Activated naive CD8-positive, alpha-beta T cell treated with anti-CD3 and anti-CD28 coated beads, Interleukin-2, amount 50 U/mL, for 24 hours (primary cell): ENCODE results near the gene ARL5A.
A peak's percentile ranks its signal among the peaks of the same experiment; 100 is the strongest.

Source experiments
- ATAC-seq: fragments of 150-1000 bp; cut with Tn5 transposase; one replicate; pipeline ENCODE4 v1.10.0; 2021
- DNase-seq: peaks from one replicate; pipeline ENCODE4 v3.0.0; 2021
- H3K27ac Mint-ChIP-seq: one replicate; pipeline ENCODE4 v1.8.0; 2021; ENCODE audit warnings: mild to moderate bottlenecking, mixed read lengths
- H3K27me3 Mint-ChIP-seq: one replicate; pipeline ENCODE4 v1.8.0; 2021; ENCODE audit warnings: mixed read lengths
- H3K36me3 Mint-ChIP-seq: one replicate; pipeline ENCODE4 v1.8.0; 2021; ENCODE audit warnings: low read depth, mixed read lengths
- H3K4me1 Mint-ChIP-seq: one replicate; pipeline ENCODE4 v1.8.0; 2021; ENCODE audit warnings: mixed read lengths
- H3K4me3 Mint-ChIP-seq: one replicate; pipeline ENCODE4 v1.8.0; 2021; ENCODE audit warnings: mild to moderate bottlenecking, moderate library complexity, mixed read lengths
- H3K9me3 Mint-ChIP-seq: one replicate; pipeline ENCODE4 v1.8.0; 2021; ENCODE audit warnings: mixed read lengths

ARL5A gene

DNA sequence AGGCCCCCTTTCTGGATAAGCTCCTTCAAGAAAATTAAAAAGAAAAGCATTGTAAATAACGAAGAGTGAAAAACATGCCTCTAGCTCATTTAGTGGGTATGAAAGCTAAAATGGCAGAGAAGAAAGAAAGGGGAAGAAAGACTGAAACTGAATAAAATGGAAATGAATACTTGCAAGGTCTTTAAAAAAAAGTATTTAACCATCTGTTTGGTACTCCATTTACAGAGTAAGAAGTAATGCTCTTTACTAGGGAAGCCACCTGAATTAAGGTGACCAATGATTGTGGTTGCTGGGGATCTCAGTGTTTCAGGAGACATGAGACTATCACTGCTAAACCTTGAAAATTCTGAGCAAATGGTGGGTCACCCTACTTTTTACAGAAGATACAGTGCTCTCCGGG is 17.7 kb upstream of the ARL5A start:
- Mint-ChIP-seq H3K4me1 (no peaks in the 10 kb centered on the region), H3K9me3 (no peaks in the 10 kb centered on the region), H3K27ac (no peak overlapping the region), H3K4me3 (no peak overlapping the region), H3K27me3 (no peaks in the 10 kb centered on the region), H3K36me3 (no peaks in the 10 kb centered on the region)
- no peak for ATAC-seq
- DNase-seq = no peak

DNA sequence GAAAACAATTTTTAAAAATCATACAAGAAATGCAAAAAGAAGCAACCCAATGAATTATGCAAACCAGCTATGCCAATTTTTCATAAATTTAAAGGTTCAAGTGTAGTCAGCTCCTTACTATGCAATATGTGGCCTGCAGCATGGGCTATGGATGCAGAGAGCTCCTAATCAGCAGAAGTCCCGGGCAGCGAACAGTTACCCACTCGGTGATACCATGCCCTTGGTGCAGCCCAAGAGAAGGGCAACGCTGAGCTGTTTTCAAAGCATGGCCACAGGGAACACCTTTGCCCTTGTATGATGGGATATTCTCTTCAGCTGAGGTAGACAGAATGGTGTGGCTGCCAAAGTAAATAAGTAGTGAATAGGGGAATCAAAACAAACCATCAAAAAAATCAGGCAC is 17.3 kb upstream of the ARL5A start:
- Mint-ChIP-seq H3K36me3 (no peaks in the 10 kb centered on the region), H3K4me3 (no peak overlapping the region), H3K9me3 (no peaks in the 10 kb centered on the region), H3K4me1 (no peaks in the 10 kb centered on the region), H3K27ac (no peak overlapping the region), H3K27me3 (no peaks in the 10 kb centered on the region)
- ATAC-seq (no peak), DNase-seq (no peak)

GRCh38 chr2:151844211-151844896 is 16.1 kb upstream of the ARL5A start:
- H3K36me3 Mint-ChIP-seq = no peaks in the 10 kb centered on the region
- no peak overlapping the region for H3K4me3 Mint-ChIP-seq
- ATAC-seq = no peak
- no peak for DNase-seq
- H3K27ac Mint-ChIP-seq = no peak overlapping the region
- H3K4me1 Mint-ChIP-seq = no peaks in the 10 kb centered on the region
- no peaks in the 10 kb centered on the region for H3K27me3 Mint-ChIP-seq
- H3K9me3 Mint-ChIP-seq = no peaks in the 10 kb centered on the region

DNA sequence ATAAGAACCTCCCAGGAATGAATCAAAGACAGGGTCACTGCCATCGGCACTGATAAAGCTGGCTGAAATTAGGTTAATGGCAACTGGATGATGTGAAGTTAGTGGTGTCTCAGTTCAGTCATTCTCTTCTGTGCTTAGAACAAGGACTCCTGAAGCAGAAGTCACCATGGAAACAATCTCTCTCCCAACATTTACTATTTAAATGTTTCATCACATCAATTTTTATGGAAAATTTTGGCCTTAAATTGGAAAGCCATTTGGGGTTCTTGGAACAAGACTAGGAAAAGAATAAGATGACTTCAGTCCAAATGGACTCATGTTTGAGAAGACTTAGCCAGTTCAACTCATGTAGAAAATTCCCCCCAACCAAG is 15.5 kb upstream of the ARL5A start:
- Mint-ChIP-seq H3K36me3 (no peaks in the 10 kb centered on the region), H3K4me1 (no peaks in the 10 kb centered on the region), H3K9me3 (no peaks in the 10 kb centered on the region), H3K27ac (no peak overlapping the region), H3K4me3 (no peak overlapping the region), H3K27me3 (no peaks in the 10 kb centered on the region)
- no peak for DNase-seq
- ATAC-seq = no peak

- H3K27me3 Mint-ChIP-seq = no peaks in the 10 kb centered on the region
- H3K4me3 Mint-ChIP-seq = no peak overlapping the region
- ATAC-seq (no peak), DNase-seq (no peak)
- no peaks in the 10 kb centered on the region for H3K36me3 Mint-ChIP-seq
- no peaks in the 10 kb centered on the region for H3K4me1 Mint-ChIP-seq
- H3K27ac Mint-ChIP-seq = no peak overlapping the region
- H3K9me3 Mint-ChIP-seq = no peaks in the 10 kb centered on the region
Measured at GRCh38 chr2:151842830-151843690, 14.8 kb upstream of the ARL5A start.

- no peaks in the 10 kb centered on the region for H3K9me3 Mint-ChIP-seq
- peaks cover 4% of the 10 kb centered on the region for H3K27me3 Mint-ChIP-seq
- H3K4me3 Mint-ChIP-seq = no peak overlapping the region
- ATAC-seq (no peak), DNase-seq (no peak)
- no peaks in the 10 kb centered on the region for H3K4me1 Mint-ChIP-seq
- no peaks in the 10 kb centered on the region for H3K36me3 Mint-ChIP-seq
- H3K27ac Mint-ChIP-seq = no peak overlapping the region
Measured at GRCh38 chr2:151841047-151841424, 12.8 kb upstream of the ARL5A start.

DNA sequence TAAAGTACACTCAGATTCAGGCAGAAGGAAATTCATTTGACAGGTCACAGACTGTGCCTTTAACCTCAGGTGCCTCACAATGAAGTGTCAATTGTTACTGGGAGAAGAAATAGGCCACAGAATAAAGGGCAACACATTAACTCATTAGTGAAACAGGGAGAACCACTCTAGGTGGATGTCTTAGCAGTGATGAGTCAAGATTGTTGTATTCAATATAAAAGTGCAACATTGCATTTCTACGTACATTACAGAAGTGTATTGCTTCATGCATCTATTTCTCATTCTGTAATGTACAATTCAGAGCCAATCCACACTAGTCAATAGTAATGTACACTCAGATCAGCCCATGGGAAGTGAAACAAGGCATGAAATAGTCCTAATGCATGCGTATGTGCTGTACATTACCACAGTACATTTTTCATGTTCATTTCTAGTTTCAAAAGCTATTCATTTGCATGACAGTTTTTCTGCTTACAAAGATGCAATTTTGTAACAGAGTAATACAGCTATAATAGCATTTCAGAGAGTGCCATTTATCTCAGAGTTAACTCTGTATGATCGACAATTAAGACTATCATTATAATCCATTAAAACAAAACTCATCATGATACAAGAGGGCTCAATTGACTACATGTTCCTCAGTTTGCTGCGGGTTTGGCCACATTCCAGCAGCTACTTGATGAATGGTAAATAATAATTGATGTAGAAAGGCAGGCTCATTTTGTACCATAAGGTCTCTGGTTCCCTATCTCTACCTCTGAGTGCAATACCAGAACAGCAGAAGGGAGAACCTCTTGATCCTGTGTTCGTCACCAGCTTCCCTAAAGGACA is 12.2 kb upstream of the ARL5A start:
- Mint-ChIP-seq H3K36me3 (no peaks in the 10 kb centered on the region), H3K27ac (no peak overlapping the region), H3K4me1 (peaks cover 2% of the 10 kb centered on the region), H3K4me3 (no peak overlapping the region), H3K27me3 (peaks cover 4% of the 10 kb centered on the region), H3K9me3 (no peaks in the 10 kb centered on the region)
- DNase-seq (no peak), ATAC-seq (peak; percentile 43)

- H3K27me3 Mint-ChIP-seq = peaks cover 4% of the 10 kb centered on the region
Measured at GRCh38 chr2:151837926-151838325, 9.7 kb upstream of the ARL5A start.

GRCh38 chr2:151833984-151834383 is 5.8 kb upstream of the ARL5A start:
- no peaks in the 10 kb centered on the region for H3K36me3 Mint-ChIP-seq
- peaks cover 4% of the 10 kb centered on the region for H3K27me3 Mint-ChIP-seq
- DNase-seq (no peak), ATAC-seq (no peak)
- peaks cover 3% of the 10 kb centered on the region for H3K4me1 Mint-ChIP-seq
- no peak overlapping the region for H3K27ac Mint-ChIP-seq
- H3K4me3 Mint-ChIP-seq = no peak overlapping the region
- no peaks in the 10 kb centered on the region for H3K9me3 Mint-ChIP-seq

More at GRCh38 chr2:151837926-151838325, 9.7 kb upstream of the ARL5A start:
- ATAC-seq (no peak), DNase-seq (no peak)
- Mint-ChIP-seq H3K4me1 (peaks cover 2% of the 10 kb centered on the region), H3K27ac (no peak overlapping the region), H3K36me3 (no peaks in the 10 kb centered on the region), H3K9me3 (no peaks in the 10 kb centered on the region), H3K4me3 (no peak overlapping the region)

DNA sequence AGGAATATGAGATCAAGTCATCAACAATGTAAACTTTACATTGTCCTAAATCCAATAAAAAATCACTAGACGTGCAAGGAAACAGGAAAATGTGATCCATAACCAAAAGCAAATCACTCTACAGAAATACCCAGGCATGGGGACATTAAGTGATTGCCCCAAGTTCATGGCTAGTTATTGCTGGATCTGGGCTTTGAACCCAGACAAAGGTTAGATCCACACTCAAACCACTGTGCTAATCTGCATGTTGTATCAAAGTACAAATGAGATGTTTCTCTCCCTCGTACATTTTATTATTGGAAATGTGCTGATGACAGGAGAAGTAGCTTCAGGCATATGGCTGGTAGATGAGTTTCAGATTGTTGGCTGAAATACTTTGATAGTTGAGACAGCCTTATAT is 2.7 kb upstream of the ARL5A start:
- no peak for DNase-seq
- Mint-ChIP-seq H3K4me1 (peaks cover 28% of the 10 kb centered on the region), H3K4me3 (no peak overlapping the region), H3K27me3 (peaks cover 2% of the 10 kb centered on the region), H3K9me3 (no peaks in the 10 kb centered on the region), H3K36me3 (no peaks in the 10 kb centered on the region), H3K27ac (no peak overlapping the region)
- ATAC-seq = no peak

GRCh38 chr2:151828890-151829324 is 686 bp upstream of the ARL5A start:
- H3K27ac Mint-ChIP-seq = peak overlapping the region; percentile 86
- no peak for DNase-seq
- H3K36me3 Mint-ChIP-seq = no peaks in the 10 kb centered on the region
- no peak for ATAC-seq
- H3K9me3 Mint-ChIP-seq = no peaks in the 10 kb centered on the region
- peak overlapping the region; percentile 97 for H3K4me3 Mint-ChIP-seq
- peaks cover 2% of the 10 kb centered on the region for H3K27me3 Mint-ChIP-seq
- H3K4me1 Mint-ChIP-seq = peaks cover 46% of the 10 kb centered on the region

- no peaks in the 10 kb centered on the region for H3K9me3 Mint-ChIP-seq
- peak; percentile 34 for ATAC-seq
- peak overlapping the region; percentile 97 for H3K4me3 Mint-ChIP-seq
- H3K27ac Mint-ChIP-seq = peak overlapping the region; percentile 86
- DNase-seq = peak; percentile 44
- H3K4me1 Mint-ChIP-seq = peaks cover 58% of the 10 kb centered on the region
- H3K27me3 Mint-ChIP-seq = peaks cover 2% of the 10 kb centered on the region
- no peaks in the 10 kb centered on the region for H3K36me3 Mint-ChIP-seq
Measured at GRCh38 chr2:151827564-151828142, 568 bp downstream of the ARL5A start.

GRCh38 chr2:151826737-151827157 is 1.5 kb downstream of the ARL5A start:
- Mint-ChIP-seq H3K9me3 (no peaks in the 10 kb centered on the region), H3K36me3 (peaks cover 4% of the 10 kb centered on the region), H3K4me3 (peak overlapping the region; percentile 97), H3K27ac (peak overlapping the region; percentile 86), H3K27me3 (peaks cover 2% of the 10 kb centered on the region), H3K4me1 (peaks cover 66% of the 10 kb centered on the region)
- no peak for ATAC-seq
- DNase-seq = no peak

GRCh38 chr2:151824886-151825285 is 3.3 kb downstream of the ARL5A start:
- Mint-ChIP-seq H3K4me3 (no peak overlapping the region), H3K4me1 (peaks cover 83% of the 10 kb centered on the region), H3K27ac (no peak overlapping the region), H3K27me3 (peaks cover 2% of the 10 kb centered on the region), H3K9me3 (no peaks in the 10 kb centered on the region), H3K36me3 (peaks cover 16% of the 10 kb centered on the region)
- DNase-seq (no peak), ATAC-seq (no peak)
